GM12875 (cell line): ENCODE results near the gene IRF2BP1.

Source experiments
- H3K4me3 ChIP-seq: one replicate; pipeline ENCODE4 v1.5.1; 2011; ENCODE audit warnings: low read depth, low read length, control low read depth
- CTCF ChIP-seq: IDR thresholded peaks from 2 replicates; pipeline ENCODE4 v1.5.1; 2011; ENCODE audit warnings: low read depth, mild to moderate bottlenecking, control low read depth, inconsistent platforms, low read length, moderate library complexity, borderline replicate concordance; ENCODE audit not compliant: insufficient read depth

The IRF2BP1 gene

GRCh38 chr19:45927565-45928261 is 41.8 kb upstream of the IRF2BP1 start:
- TF ChIP-seq CTCF, result no peak
- peak overlapping the region; percentile 21 for H3K4me3 ChIP-seq

GRCh38 chr19:45924891-45925447 is 39.0 kb upstream of the IRF2BP1 start:
- no peak for TF ChIP-seq CTCF
- H3K4me3 ChIP-seq, result no peak overlapping the region

GRCh38 chr19:45922281-45922680 is 36.3 kb upstream of the IRF2BP1 start:
- H3K4me3 ChIP-seq, result no peak overlapping the region
- TF ChIP-seq CTCF, result peak; percentile 44

- no peak overlapping the region for H3K4me3 ChIP-seq
- TF ChIP-seq CTCF, result no peak
Measured at GRCh38 chr19:45920458-45920857, 34.5 kb upstream of the IRF2BP1 start.

GRCh38 chr19:45919678-45920077 is 33.7 kb upstream of the IRF2BP1 start:
- TF ChIP-seq CTCF, result no peak
- H3K4me3 ChIP-seq, result no peak overlapping the region

- no peak for TF ChIP-seq CTCF
- H3K4me3 ChIP-seq, result no peak overlapping the region
Measured at GRCh38 chr19:45918721-45919120, 32.8 kb upstream of the IRF2BP1 start.
